Activated T-helper 1 cell treated with anti-CD3 and anti-CD28 coated beads, Interleukin-2, amount 50 U/mL, for 16 hours (primary cell): Measurements from ENCODE around the gene ZFAND6.
"Not testable (repeated sequence)": the region's sequence is repeated elsewhere in the genome, so short reads cannot be mapped to it uniquely, and the experiment has no call there.

Experiments used
- DNase-seq, 2 donors: peaks; one replicate each; pipeline ENCODE4 v3.0.0-alpha.2; 2020; ENCODE audit warnings: low read depth in 1 of 2, low spot score in 1 of 2

Gene ZFAND6

DNA sequence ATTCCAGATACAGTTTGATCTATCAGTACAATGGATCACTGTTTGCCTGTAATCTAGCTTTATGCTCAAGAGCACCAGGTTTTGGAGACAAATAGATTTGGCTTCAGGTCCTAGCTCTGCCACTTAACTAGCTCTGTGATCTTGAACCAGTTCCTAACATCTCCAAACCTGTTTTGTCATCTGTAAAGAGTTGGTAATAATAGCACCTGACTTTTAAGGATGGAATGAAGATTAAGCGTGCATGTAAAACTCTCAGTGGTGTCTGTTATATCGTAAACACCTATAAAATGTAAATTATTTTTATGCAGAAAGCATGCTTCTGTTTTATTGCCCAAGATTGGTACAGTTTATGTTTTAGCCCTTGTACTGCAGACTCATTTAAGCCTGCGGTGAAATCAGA is 36.5 kb downstream of the ZFAND6 start:
- DNase-seq = no peak

DNA sequence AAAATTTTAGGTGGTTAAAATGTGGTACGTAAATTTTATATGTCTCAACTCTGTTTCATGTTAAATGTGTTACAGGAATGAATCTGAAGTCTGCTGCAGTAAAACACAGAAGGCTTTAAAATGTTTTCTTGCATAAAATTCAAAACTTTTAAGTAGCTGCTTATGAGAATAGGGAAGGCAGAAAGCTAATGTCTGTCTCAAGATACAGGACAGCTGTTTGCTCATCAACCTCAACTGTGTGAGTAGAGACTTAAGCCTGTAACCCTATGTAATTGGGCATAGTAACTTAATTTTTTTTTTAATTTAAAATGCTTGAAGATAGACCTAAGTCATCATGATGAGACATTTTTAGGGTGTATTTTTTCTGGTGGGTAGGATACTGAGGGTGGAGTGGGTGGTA is 38.9 kb downstream of the ZFAND6 start:
- DNase-seq = no peak

DNA sequence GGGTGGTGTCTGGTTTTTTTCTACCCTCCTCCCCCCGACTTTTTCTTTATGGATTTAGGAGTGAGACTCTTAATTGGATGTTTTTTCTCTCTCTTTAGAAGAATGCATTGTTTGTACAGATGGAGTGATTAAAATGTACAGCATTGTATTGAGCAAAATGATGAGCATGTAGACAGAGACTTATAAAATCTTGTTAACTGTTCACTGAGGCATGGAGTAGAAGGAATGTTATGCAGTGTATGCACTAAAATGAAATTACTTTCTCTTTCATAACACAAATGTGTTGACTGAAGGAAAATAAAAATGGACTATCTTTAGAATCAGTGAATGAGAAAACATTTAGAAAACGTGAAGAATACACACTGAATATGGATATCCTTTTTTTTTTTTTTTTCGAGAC is 39.8 kb downstream of the ZFAND6 start:
- no peak for DNase-seq

DNA sequence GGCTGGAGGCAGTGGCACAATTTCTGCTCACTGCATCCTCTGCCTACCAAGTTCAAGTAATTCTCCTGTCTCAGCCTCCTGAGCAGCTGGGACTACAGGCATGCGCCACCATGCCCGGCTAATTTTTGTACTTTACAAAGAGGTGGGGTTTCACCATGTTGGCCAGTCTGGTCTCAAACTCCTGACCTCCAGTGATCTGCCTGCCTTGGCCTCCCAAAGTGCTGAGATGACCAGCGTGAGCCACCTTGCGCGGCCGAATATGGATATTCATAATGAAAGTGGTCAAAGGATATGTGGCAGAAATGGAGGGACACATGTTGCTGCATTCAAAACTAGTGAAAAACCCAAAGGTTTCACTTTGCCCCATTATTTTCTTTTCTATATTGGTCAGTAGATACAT is 40.2 kb downstream of the ZFAND6 start:
- not testable (repeated sequence) for DNase-seq

DNA sequence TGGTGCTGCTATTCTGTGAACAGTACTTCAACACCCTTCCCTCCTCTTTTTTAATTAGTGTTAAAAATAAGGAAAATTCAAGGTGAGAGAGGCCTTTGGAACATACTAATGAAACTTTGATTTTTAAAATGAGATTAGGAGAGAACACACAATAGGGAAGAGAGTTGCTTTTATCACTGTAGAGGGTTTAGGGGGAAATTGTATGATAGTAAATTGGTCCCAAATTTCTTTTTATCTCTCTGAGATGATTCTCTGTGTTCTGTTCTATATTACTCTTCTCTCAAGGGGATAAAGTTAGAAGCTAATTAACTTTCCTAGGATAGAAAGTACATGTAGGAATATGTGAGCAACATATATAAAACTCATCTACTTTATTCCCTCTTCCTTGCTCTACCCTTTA is 40.8 kb downstream of the ZFAND6 start:
- DNase-seq = no peak

DNA sequence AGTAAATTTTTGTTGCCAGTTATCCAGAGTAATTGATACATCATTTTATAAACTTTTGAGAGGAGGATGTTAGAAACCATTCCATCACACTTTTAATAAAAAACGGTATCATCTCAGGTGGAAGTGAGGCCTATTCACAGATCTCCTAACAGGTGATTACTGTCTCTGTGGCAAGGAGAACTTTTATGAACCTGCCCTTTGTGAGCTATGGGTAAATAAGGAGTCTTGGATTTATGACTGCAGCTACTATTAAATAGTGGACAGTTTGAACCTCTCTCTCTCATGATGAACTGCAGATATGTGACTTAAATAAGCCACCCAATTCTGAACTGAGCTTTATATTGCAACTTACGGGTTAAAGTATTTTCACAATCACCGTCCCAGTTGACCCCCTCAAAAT is 45.7 kb downstream of the ZFAND6 start:
- DNase-seq = no peak

DNA sequence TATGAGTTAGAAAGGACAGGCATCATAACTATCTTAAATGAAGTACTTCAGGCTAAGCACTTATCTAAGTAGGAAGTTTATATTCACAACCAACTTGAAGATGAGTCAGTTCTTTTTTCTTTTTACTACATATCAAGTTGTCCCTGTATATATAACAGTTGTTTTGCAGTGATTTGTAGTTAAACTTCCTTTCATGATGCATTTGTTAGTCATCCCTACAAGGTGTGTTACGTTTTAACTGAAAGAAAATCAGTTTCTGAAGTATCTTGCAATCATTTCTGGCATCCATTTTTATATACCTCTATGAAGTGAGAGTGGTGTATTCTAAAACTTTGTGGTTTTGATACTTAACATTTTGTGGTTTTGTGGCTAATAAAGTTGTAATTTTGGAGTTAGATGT is 46.1 kb downstream of the ZFAND6 start:
- DNase-seq = no peak

DNA sequence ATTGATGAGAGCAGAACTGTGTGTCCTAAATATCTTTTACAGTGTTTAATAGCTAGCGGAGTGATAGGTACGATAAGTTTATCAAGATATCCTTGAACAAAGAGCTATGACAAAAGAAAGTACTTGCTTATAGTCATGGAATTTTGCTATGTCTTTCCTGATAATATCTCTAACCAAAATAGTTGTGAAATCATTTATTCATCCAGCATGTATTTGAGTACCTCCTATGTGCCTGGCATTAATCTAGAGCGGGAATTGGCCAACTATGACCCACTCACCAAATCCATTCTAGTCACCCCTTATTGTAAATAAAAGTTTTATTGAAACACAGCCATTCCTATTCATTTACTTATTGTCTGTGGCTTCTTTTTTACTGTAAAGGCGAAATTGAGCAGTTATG is 46.6 kb downstream of the ZFAND6 start:
- no peak for DNase-seq

DNA sequence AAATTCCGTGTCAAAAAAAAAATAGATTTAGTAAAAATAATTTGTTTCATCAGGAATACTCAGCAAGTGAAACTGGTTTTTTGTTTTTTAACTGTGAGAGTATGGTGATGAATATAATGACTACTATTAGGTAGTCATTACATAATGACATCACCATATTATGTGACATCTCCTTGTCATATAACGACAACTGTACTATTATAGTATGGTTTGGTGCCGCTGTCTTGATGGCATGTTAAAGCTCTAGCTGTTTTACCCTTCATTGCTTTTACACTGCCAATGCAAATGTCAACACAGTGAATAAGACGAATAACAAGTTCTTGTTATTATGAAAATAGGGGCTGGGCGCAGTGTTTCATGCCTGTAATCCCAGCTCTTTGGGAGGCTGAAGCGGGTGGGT is 47.7 kb downstream of the ZFAND6 start:
- no peak for DNase-seq

DNA sequence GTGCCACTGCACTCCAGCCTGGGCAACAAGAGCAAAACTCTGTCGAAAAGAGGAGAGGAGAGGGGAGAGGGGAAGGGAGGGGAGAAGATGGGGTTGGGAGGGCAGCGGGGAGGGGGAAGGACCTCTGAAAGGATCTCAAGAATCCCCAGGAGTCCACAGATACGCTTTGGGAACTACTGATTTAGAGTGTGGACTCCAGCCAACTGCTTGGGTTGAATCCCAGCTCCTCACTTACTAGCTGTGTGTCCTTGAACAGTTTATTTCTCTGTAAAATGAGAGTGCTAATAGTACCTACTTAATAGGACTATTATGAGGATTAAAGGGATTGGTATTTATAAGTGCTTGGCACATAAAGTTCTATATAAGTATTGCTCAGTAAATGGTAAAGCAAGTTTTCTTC is 48.3 kb downstream of the ZFAND6 start:
- DNase-seq = no peak

DNA sequence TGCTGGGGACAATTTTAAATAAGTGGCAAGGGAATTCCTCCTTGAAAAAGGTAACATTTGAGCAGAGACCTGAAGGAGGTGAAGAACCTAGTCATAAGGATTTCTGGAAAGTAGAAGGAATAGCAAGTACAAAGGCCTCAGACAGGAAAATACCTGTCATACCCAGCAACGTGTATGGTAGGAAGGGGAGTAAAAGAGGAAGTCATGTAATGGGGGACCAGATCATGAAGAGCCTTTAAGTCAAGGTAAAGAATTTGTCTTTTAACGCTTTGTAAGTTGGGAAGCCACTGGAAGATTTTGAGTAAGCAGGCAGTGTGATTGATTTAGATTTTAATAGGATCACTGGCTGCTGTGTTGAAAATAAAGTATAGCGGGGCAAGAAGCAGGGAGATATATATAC is 49.9 kb downstream of the ZFAND6 start:
- no peak for DNase-seq

DNA sequence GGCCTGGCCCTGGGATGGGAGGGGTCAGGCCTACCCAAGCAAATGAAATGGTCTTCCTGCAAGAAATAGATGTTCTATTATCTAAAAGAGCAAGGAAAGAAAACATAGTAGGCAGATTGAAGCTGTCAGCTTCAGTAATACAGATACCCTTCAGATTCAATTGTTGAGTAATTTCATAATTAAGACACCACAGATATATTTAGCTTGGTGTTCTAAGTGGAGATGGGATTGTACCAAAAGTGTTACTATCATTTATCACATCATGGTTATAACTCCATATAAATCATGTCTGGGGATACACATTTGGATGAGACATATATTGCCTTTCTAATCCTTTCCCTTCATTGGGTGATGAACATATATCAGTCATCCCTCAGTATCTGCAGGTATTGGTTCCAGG is 51.4 kb downstream of the ZFAND6 start:
- no peak for DNase-seq

DNA sequence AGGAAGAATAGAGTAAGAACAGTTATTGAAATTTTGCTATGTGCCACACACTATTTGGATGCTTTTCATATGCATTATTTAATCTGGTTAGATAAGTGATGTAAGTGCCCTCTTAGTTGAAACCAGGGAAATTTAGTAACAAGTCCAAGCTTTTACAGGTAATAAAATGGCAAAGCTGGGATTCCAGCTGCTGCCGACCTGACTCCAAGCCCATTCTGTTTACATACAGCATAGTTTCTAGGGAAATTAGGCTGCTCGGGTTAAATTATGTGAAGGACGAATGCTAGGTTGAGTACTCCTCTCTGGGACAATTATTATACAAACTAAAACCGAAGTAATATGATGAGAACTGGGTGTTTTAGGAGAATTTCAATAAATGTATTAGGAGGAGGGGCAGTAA is 54.6 kb downstream of the ZFAND6 start:
- DNase-seq = no peak

DNA sequence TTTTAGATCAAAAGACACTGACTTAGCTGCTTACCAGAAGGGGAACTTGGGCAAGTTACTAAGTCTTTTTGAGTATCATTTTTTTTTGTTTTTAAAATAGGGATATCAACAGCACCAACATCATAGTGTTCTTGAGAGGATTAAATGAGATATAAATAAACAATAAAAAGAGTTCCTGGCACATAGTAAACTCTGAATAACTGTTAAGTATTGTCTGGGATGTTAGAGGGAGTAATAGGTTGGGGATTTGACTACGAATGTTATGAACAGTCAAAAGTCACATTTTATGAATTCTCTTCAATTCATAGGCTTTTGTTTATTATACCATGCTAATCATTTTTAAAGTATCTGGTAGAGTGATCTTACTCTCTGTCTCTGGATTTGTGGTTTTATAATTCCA is 55.5 kb downstream of the ZFAND6 start:
- no peak for DNase-seq

DNA sequence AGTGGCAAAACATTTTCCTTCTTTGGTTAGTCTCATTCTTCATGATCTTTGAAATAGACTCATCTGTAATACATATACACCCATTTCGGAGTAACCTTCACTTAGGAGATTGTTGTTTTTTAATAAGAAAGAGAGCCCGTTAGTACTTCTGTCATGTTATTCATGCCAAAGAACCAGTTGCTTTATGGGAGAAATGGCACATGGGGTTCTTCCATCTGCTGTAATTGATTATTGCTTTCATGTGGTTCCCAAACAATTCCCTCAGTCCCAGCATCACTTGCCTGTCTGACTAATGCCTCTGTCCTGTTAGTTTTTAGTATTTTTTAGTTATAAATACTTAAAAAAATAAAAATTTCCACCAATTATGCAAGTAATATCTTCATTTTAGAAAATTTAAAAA is 59.5 kb downstream of the ZFAND6 start:
- no peak for DNase-seq

DNA sequence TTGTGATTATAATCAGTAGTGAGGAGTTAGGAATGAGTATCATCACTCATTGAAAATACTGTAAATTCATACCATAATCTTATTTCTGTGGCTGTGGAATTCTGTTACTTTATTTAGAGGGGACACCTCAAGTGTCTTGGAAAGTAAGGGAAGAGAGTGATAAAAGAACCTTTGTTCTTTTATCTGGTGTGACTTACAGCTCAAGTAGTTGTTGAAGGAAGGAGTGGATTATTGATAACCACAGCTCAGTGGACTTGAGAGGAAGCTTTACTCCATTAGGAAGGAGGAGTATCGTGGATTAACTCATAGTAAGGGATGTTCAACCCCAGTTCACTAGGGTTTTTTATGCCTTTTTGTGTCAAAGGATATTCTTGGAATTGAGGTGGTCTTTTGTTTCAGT is 61.2 kb downstream of the ZFAND6 start:
- no peak for DNase-seq

DNA sequence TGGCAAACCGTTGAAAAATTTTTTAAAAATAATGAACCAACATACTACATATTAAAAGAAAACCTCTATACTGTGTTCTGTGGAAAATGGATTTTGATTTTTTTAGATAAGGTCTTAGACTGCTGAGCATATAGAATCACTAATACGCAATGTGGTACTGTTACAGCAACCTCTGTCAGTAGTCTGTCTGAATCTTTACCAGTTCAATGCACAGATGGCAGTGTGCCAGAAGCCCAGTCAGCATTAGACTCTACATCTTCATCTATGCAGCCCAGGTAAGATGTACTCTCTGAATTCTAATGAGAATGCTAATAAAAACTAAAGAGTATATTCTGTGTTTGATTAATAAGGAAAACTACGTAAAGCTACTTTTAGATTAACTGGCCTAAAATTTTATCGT is 62.1 kb downstream of the ZFAND6 start:
- DNase-seq = no peak

DNA sequence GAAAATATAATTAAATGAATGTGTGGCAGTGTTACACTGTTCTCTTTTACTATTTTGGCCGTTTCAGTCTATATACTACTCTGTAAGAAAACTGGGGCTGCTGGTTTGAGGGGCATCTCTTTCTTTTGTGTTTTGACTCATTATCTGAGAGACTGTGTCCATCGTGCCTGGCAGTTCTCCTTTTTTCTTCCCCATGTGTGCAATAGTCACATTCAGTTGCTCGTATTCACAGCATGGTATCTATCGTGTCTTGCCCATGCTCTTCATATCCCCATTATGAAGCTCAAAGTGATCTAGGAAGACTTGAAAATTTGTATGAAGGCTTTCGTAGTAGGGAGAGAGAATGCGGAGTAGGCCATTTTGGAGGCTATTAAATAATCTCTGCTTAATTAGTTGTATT is 63.6 kb downstream of the ZFAND6 start:
- no peak for DNase-seq

DNA sequence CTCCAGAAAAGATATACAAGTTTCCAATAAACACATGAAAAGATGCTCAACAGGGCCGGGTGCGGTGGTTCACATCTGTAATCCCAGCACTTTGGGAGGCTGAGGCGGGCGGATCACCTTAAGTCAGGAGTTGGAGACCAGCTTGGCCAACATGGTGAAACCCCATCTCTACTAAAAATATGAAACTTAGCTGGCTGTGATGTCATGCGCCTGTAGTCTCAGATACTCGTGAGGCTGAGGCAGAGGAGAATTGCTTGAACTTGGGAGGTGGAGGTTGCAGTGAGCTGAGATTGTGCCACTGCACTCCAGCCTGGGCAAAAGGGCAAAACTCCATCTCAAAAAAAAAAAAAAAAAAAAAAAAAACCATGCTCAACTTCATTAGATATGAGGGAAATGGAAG is 67.8 kb downstream of the ZFAND6 start:
- DNase-seq = not testable (repeated sequence)

DNA sequence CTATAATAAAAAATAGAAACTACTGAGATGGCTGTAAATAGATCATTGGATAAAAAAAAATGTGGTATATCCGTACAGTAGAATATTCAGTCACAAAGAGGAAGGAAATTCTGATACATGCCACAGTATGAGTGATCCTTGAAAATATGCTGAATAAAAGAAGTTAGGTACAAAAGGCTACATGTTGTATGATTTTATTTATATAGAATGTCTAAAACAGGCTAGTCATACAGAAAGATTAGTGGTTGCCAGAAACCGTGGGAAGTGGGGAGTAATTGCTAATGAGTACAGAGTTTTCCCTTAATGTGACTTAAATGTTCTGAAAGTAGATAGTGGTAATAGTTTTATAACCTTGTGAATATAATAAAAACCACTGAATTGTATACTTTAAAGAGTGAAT is 68.4 kb downstream of the ZFAND6 start:
- DNase-seq = no peak

DNA sequence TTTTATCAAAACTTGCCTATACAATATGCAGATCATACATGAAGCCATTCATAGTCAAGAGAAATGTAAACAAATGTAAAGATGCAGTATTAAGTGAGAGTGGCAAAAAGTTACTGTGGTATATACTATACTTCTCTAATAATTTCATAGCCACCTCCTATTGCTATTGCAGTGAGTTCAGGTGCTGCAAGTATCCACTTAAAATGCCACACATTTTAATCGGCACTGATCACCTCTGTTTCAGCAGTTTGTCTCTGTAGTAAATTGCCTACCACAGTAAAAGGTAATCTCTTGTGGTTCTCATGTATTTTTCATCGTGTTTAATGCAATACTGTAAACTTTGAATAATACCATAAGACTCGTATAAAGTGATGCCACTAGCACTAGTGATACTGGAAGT is 72.9 kb downstream of the ZFAND6 start:
- no peak for DNase-seq

DNA sequence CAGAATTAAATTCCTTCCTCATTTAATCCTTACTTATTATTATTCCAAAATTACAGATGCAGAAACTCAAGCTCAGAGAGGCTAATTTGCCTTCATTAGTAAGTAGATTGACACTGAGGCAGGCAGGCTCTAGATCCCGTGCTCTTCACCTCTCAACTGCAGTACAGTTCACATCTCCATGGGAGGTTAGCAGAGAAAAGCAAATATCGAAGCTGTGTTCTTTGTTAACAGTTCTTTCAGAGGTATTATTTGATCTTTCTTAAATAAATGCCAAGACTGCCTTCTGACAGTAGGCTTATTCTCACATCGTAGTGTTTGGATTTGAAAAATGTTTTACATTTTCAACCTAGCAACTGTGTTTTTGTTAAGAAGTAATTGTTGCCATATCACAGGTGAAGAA is 77.4 kb downstream of the ZFAND6 start:
- DNase-seq = no peak

DNA sequence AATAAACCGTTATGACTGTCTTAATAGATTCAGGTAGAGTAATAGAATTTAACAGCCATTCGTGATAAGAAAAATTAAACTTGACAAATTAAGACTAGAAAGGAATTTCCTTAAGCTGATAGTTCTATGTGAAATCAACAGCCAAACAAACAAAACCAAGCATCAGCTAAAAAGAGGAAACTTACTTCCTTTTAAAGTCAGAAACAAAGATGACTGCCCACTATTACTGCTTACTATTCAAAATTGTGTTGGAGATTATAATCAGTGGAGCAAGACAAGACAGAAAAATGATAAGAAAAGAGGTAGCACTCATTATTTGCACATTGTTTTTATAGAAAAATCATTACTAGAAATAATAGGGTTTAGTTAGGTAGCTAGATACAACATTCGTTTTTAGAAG is 79.5 kb downstream of the ZFAND6 start:
- no peak for DNase-seq

DNA sequence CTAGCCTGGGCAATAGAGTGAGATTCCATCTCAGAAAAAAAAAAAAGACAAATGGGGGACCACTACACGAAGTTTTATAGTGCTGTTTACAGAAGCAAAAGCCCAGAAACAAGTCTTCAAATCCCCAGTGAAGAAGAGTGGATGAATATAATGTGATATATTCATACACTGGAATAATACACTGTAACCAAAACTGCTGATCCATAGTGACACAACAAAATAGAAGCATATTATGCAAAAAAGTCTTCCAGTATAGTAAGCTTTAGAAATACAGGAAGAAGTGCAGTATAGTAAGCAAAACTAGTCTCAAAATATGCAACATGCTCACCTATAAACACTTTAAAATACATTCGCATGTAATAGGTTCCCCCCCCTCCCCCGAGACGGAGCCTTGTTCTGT is 81.4 kb downstream of the ZFAND6 start:
- DNase-seq = no peak
